ENCODE results near the gene UBE3C.

UBE3C gene

GRCh38 chr7:157124690-157125089 lies 14.0 kb upstream of the UBE3C start:
- Histone ChIP-seq H3K4me1 (ENCODE audit: low read length) (no peaks in the 10 kb centered on the region), H3K79me2 (ENCODE audit: low read length) (no peaks in the 10 kb centered on the region), H3K9ac (ENCODE audit: low read length) (no peak overlapping the region), H3K4me2 (ENCODE audit: low read length) (no peak overlapping the region), H3K36me3 (replicated peaks; ENCODE audit: low read depth, low read length) (no peaks in the 10 kb centered on the region), H3K27ac (ENCODE audit: low read length) (no peak overlapping the region), H3K9me3 (ENCODE audit: insufficient read depth, low read length) (no peaks in the 10 kb centered on the region), H2AFZ (ENCODE audit: low read depth, low read length) (no peak overlapping the region), H3K27me3 (ENCODE audit: low read depth, low read length) (no peaks in the 10 kb centered on the region), H3K4me3 (ENCODE audit: low read length) (no peak overlapping the region), H4K20me1 (ENCODE audit: insufficient read depth, low read length) (no peaks in the 10 kb centered on the region)
- TF ChIP-seq EZH2phosphoT487 (IDR thresholded peaks at IDR 0.05; ENCODE audit: low read depth) = no peak
- no peak for TF ChIP-seq CTCF (IDR thresholded peaks at IDR 0.05; ENCODE audit: low read depth, low read length)

- no peak for TF ChIP-seq EZH2phosphoT487 (IDR thresholded peaks at IDR 0.05; ENCODE audit: low read depth)
- no peak for TF ChIP-seq CTCF (IDR thresholded peaks at IDR 0.05; ENCODE audit: low read depth, low read length)
- H3K27me3 ChIP-seq (ENCODE audit: low read depth, low read length) = no peaks in the 10 kb centered on the region
- H3K9ac ChIP-seq (ENCODE audit: low read length) = no peak overlapping the region
- H3K4me2 ChIP-seq (ENCODE audit: low read length) = no peak overlapping the region
- H2AFZ ChIP-seq (ENCODE audit: low read depth, low read length) = no peak overlapping the region
- H3K27ac ChIP-seq (ENCODE audit: low read length) = no peak overlapping the region
- H3K4me1 ChIP-seq (ENCODE audit: low read length) = no peaks in the 10 kb centered on the region
- no peaks in the 10 kb centered on the region for H3K79me2 ChIP-seq (ENCODE audit: low read length)
- no peaks in the 10 kb centered on the region for H3K9me3 ChIP-seq (ENCODE audit: insufficient read depth, low read length)
- no peak overlapping the region for H3K4me3 ChIP-seq (ENCODE audit: low read length)
- H3K36me3 ChIP-seq (replicated peaks; ENCODE audit: low read depth, low read length) = no peaks in the 10 kb centered on the region
- H4K20me1 ChIP-seq (ENCODE audit: insufficient read depth, low read length) = no peaks in the 10 kb centered on the region
Observed at GRCh38 chr7:157125376-157126223, 13.1 kb upstream of the UBE3C start.

GRCh38 chr7:157126921-157127320 lies 11.8 kb upstream of the UBE3C start:
- Histone ChIP-seq H3K9ac (ENCODE audit: low read length) (no peak overlapping the region), H3K9me3 (ENCODE audit: insufficient read depth, low read length) (no peaks in the 10 kb centered on the region), H3K4me1 (ENCODE audit: low read length) (no peaks in the 10 kb centered on the region), H3K4me2 (ENCODE audit: low read length) (no peak overlapping the region), H3K27me3 (ENCODE audit: low read depth, low read length) (no peaks in the 10 kb centered on the region), H2AFZ (ENCODE audit: low read depth, low read length) (no peak overlapping the region), H3K36me3 (replicated peaks; ENCODE audit: low read depth, low read length) (no peaks in the 10 kb centered on the region), H3K27ac (ENCODE audit: low read length) (no peak overlapping the region), H3K79me2 (ENCODE audit: low read length) (no peaks in the 10 kb centered on the region), H3K4me3 (ENCODE audit: low read length) (no peak overlapping the region), H4K20me1 (ENCODE audit: insufficient read depth, low read length) (no peaks in the 10 kb centered on the region)
- no peak for TF ChIP-seq CTCF (IDR thresholded peaks at IDR 0.05; ENCODE audit: low read depth, low read length)
- no peak for TF ChIP-seq EZH2phosphoT487 (IDR thresholded peaks at IDR 0.05; ENCODE audit: low read depth)

GRCh38 chr7:157129200-157129599 lies 9.5 kb upstream of the UBE3C start:
- Histone ChIP-seq H3K4me1 (ENCODE audit: low read length) (no peaks in the 10 kb centered on the region), H4K20me1 (ENCODE audit: insufficient read depth, low read length) (no peaks in the 10 kb centered on the region), H3K27me3 (ENCODE audit: low read depth, low read length) (no peaks in the 10 kb centered on the region), H3K9me3 (ENCODE audit: insufficient read depth, low read length) (no peaks in the 10 kb centered on the region), H3K4me3 (ENCODE audit: low read length) (no peak overlapping the region), H3K36me3 (replicated peaks; ENCODE audit: low read depth, low read length) (no peaks in the 10 kb centered on the region), H2AFZ (ENCODE audit: low read depth, low read length) (no peak overlapping the region), H3K9ac (ENCODE audit: low read length) (no peak overlapping the region), H3K27ac (ENCODE audit: low read length) (no peak overlapping the region), H3K79me2 (ENCODE audit: low read length) (no peaks in the 10 kb centered on the region), H3K4me2 (ENCODE audit: low read length) (no peak overlapping the region)
- TF ChIP-seq EZH2phosphoT487 (IDR thresholded peaks at IDR 0.05; ENCODE audit: low read depth) (no peak), CTCF (IDR thresholded peaks at IDR 0.05; ENCODE audit: low read depth, low read length) (no peak)
